Measurements from ENCODE around the gene FAM170B.

The FAM170B gene

GRCh38 chr10:49152037-49152436, 18.2 kb upstream of the FAM170B start:
- DNase-seq (ENCODE audit: low read depth in 2 of 2), result no peak

GRCh38 chr10:49151481-49151880, 17.7 kb upstream of the FAM170B start:
- no peak for DNase-seq (ENCODE audit: low read depth in 2 of 2)

- DNase-seq (ENCODE audit: low read depth in 2 of 2), result no peak
Observed at GRCh38 chr10:49151025-49151445, 17.2 kb upstream of the FAM170B start.

- DNase-seq (ENCODE audit: low read depth in 2 of 2), result no peak
Observed at GRCh38 chr10:49150426-49150825, 16.6 kb upstream of the FAM170B start.

- DNase-seq (ENCODE audit: low read depth in 2 of 2), result no peak
Observed at GRCh38 chr10:49149881-49150280, 16.1 kb upstream of the FAM170B start.

GRCh38 chr10:49144058-49144720, 10.4 kb upstream of the FAM170B start:
- no peak for DNase-seq (ENCODE audit: low read depth in 2 of 2)

- no peak for DNase-seq (ENCODE audit: low read depth in 2 of 2)
Observed at GRCh38 chr10:49143249-49143648, 9.4 kb upstream of the FAM170B start.

- no peak for DNase-seq (ENCODE audit: low read depth in 2 of 2)
Observed at GRCh38 chr10:49141541-49142332, 7.9 kb upstream of the FAM170B start.

GRCh38 chr10:49140304-49141177, 6.7 kb upstream of the FAM170B start:
- DNase-seq (ENCODE audit: low read depth in 2 of 2), result no peak

- no peak for DNase-seq (ENCODE audit: low read depth in 2 of 2)
Observed at GRCh38 chr10:49139846-49140195, 6.0 kb upstream of the FAM170B start.

GRCh38 chr10:49139028-49139845, 5.4 kb upstream of the FAM170B start:
- DNase-seq (ENCODE audit: low read depth in 2 of 2), result no peak

GRCh38 chr10:49138361-49138891, 4.6 kb upstream of the FAM170B start:
- DNase-seq (ENCODE audit: low read depth in 2 of 2), result no peak

GRCh38 chr10:49136525-49136924, 2.7 kb upstream of the FAM170B start:
- DNase-seq (ENCODE audit: low read depth in 2 of 2), result no peak

GRCh38 chr10:49135575-49136313, 1.9 kb upstream of the FAM170B start:
- DNase-seq (ENCODE audit: low read depth in 2 of 2), result no peak

- DNase-seq (ENCODE audit: low read depth in 2 of 2), result no peak
Observed at GRCh38 chr10:49134327-49134726, 506 bp upstream of the FAM170B start.

- no peak for DNase-seq (ENCODE audit: low read depth in 2 of 2)
Observed at GRCh38 chr10:49132362-49132737, 1.5 kb downstream of the FAM170B start.

- DNase-seq (ENCODE audit: low read depth in 2 of 2), result no peak
Observed at GRCh38 chr10:49131507-49132361, 2.1 kb downstream of the FAM170B start.

GRCh38 chr10:49129376-49129775, 4.4 kb downstream of the FAM170B start:
- no peak for DNase-seq (ENCODE audit: low read depth in 2 of 2)

GRCh38 chr10:49128854-49129253, 5.0 kb downstream of the FAM170B start:
- no peak for DNase-seq (ENCODE audit: low read depth in 2 of 2)
